IPS-18a (cell line): ENCODE measurements around the gene EIF3A.

Experiments
- H3K27ac ChIP-seq: one replicate; pipeline ENCODE4 v1.5.1; 2013; ENCODE audit warnings: low read length
- H3K27me3 ChIP-seq: one replicate; pipeline ENCODE4 v1.6.1; 2013; ENCODE audit warnings: mild to moderate bottlenecking, low read length; ENCODE audit not compliant: control insufficient read depth, insufficient read depth
- H3K36me3 ChIP-seq: one replicate; pipeline ENCODE4 v1.6.1; 2013; ENCODE audit warnings: low read depth, low read length; ENCODE audit not compliant: control insufficient read depth
- H3K4me1 ChIP-seq: one replicate; pipeline ENCODE4 v1.6.1; 2013; ENCODE audit warnings: low read depth, low read length; ENCODE audit not compliant: control insufficient read depth
- H3K4me3 ChIP-seq: one replicate; pipeline ENCODE4 v1.5.1; 2013; ENCODE audit warnings: low read length
- H3K9ac ChIP-seq: one replicate; pipeline ENCODE4 v1.6.1; 2013; ENCODE audit warnings: mild to moderate bottlenecking, low read length, moderate library complexity
- H3K9me3 ChIP-seq: one replicate; pipeline ENCODE4 v1.6.1; 2013; ENCODE audit warnings: low read depth, low read length; ENCODE audit not compliant: control insufficient read depth

Gene EIF3A

GRCh38 chr10:118994321-118994720 lies 86.3 kb downstream of the EIF3A start:
- no peaks in the 10 kb centered on the region for H3K27me3 ChIP-seq
- H3K9me3 ChIP-seq = no peaks in the 10 kb centered on the region
- H3K36me3 ChIP-seq = no peaks in the 10 kb centered on the region
- no peak overlapping the region for H3K4me3 ChIP-seq
- no peaks in the 10 kb centered on the region for H3K4me1 ChIP-seq
- no peak overlapping the region for H3K9ac ChIP-seq
- H3K27ac ChIP-seq = no peak overlapping the region

GRCh38 chr10:118993214-118993613 lies 87.4 kb downstream of the EIF3A start:
- Histone ChIP-seq H3K27ac (no peak overlapping the region), H3K27me3 (no peaks in the 10 kb centered on the region), H3K4me1 (no peaks in the 10 kb centered on the region), H3K9ac (no peak overlapping the region), H3K9me3 (no peaks in the 10 kb centered on the region), H3K4me3 (no peak overlapping the region), H3K36me3 (no peaks in the 10 kb centered on the region)

DNA sequence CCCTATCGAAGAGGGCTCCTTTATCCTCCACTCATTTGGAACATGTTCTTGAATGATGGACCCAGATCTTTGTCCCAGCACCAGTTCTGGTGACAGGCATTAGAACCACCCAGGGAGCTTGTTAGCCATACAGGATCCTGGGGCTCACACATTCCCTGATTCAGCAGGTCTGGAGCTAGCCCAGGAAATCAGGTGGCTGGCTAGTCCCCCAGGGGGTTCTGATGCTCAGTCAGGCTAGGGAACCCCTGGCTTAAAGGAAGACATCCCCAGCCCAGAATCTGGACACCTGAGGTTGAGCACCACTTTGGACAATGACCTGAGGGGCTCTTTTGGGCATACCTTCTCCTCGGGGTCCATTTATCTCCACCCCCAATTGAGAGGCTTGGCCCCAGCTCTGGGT lies 88.1 kb downstream of the EIF3A start:
- H3K4me3 ChIP-seq = no peak overlapping the region
- H3K36me3 ChIP-seq = no peaks in the 10 kb centered on the region
- no peaks in the 10 kb centered on the region for H3K4me1 ChIP-seq
- H3K27me3 ChIP-seq = no peaks in the 10 kb centered on the region
- no peaks in the 10 kb centered on the region for H3K9me3 ChIP-seq
- H3K27ac ChIP-seq = no peak overlapping the region
- H3K9ac ChIP-seq = no peak overlapping the region

- H3K36me3 ChIP-seq = no peaks in the 10 kb centered on the region
- H3K9me3 ChIP-seq = no peaks in the 10 kb centered on the region
- H3K27ac ChIP-seq = no peak overlapping the region
Measured at GRCh38 chr10:118990326-118990725, 90.3 kb downstream of the EIF3A start.

DNA sequence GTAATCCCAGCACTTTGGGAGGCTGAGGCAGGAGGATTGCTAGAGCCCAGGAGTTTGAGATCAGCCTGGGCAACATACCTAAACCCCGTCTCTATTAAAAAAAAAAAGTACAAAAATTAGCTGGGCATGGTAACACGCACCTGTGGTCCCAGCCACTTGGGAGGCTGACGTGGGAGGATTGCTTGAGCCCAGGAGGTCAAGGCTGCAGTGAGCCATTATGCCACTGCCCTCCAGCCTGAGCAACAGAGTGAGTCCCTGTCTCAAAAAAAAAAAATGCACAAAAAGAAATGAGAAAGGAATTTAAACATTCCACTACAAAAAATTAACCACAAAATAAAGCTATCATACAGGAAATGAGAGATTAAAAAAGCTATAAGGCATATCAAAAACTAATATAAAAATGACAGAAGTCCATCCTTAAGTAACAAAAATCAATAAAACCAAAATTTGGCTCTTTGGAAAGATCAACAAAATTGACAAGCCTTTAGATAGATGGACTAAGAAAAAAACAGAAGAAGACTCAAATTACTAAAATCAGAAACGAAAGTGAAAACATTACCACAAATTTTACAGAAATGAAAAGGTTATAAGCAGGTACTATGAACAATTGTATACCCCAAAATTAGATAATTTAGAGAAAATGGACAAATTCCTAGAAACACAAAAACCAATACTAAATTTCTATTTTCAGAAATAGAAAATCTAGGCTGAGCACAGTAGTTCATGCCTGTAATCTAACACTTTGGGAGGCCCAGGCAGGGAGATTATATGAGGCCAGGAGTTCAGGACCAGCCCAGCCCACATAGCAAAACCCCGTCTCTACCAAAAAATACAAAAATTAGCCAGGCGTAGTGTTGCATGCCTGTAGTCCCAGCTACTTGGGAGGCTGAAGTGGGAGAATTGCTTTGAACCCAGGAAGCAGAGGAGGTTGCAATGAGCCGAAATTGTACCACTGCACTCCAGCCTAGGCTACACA lies 93.5 kb downstream of the EIF3A start:
- Histone ChIP-seq H3K4me1 (peaks cover 3% of the 10 kb centered on the region), H3K9me3 (no peaks in the 10 kb centered on the region), H3K4me3 (no peak overlapping the region), H3K9ac (no peak overlapping the region), H3K27ac (no peak overlapping the region), H3K36me3 (no peaks in the 10 kb centered on the region), H3K27me3 (no peaks in the 10 kb centered on the region)

More at GRCh38 chr10:118990326-118990725, 90.3 kb downstream of the EIF3A start:
- Histone ChIP-seq H3K4me3 (no peak overlapping the region), H3K27me3 (no peaks in the 10 kb centered on the region), H3K4me1 (no peaks in the 10 kb centered on the region), H3K9ac (no peak overlapping the region)

DNA sequence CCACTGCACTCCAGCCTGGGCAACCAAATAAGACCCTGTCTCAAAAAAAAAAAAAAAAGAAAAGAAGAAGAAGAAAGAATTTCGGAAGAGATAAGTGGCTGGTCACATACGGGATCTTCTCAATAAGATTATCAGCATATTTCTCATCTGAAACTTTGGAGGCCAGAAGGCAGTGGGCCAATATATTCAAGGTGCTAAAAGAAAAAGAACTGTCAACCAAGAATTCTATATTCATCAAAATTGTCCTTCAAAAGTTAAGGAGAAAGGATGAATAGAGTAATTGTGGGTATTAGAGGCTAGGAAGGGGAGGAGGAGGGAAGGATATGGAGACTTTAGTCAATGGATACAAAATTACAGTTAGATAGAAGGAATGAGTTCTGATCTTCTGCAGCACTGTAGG lies 95.0 kb downstream of the EIF3A start:
- no peak overlapping the region for H3K4me3 ChIP-seq
- peaks cover 3% of the 10 kb centered on the region for H3K4me1 ChIP-seq
- no peak overlapping the region for H3K9ac ChIP-seq

More for the DNA sequence above, 95.0 kb downstream of the EIF3A start:
- Histone ChIP-seq H3K27me3 (no peaks in the 10 kb centered on the region), H3K27ac (no peak overlapping the region), H3K36me3 (no peaks in the 10 kb centered on the region), H3K9me3 (no peaks in the 10 kb centered on the region)
